Testis (tissue), 2 donors: Measurements from ENCODE around the gene BAIAP2.

ENCODE experiments used
- POLR2A ChIP-seq: fragments of 450-650 bp; IDR thresholded peaks from one replicate; pipeline ENCODE4 v1.6.1; 2017; ENCODE audit warnings: antibody characterized with exemption, mild to moderate bottlenecking, moderate library complexity
- TF ChIP-seq, protein P1 (sequence below), 3 experiments: fragments of 450-650 bp in 2 of 3; fragments of 200-600 bp in 1 of 3; sonication (generic) in 1 of 3; IDR thresholded peaks; one replicate each; pipeline ENCODE4 v1.5.1; 2016 to 2019; ENCODE audit warnings: antibody characterized with exemption in 3 of 3, mild to moderate bottlenecking in 2 of 3, moderate library complexity in 1 of 3

DNA sequence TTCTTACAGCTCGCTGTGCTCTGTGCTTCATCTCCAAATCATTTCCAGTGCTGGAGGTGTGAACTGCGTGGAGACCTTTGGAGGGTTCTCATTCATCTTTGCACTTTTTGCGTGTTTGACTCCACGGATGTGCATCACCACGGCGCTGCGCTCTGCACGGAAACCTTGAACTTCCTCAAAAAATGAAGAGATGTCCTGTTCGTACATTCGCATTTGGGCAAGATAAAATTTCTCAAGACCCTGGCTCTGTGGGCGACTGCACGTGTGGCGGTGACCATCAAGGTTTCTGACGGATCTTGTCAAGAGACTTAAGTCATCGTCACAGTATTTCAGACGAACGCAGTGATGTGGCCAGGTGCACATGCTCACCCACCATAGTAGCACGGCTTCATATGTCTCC lies 120.0 kb downstream of the BAIAP2 start:
- TF ChIP-seq, protein P1, sequence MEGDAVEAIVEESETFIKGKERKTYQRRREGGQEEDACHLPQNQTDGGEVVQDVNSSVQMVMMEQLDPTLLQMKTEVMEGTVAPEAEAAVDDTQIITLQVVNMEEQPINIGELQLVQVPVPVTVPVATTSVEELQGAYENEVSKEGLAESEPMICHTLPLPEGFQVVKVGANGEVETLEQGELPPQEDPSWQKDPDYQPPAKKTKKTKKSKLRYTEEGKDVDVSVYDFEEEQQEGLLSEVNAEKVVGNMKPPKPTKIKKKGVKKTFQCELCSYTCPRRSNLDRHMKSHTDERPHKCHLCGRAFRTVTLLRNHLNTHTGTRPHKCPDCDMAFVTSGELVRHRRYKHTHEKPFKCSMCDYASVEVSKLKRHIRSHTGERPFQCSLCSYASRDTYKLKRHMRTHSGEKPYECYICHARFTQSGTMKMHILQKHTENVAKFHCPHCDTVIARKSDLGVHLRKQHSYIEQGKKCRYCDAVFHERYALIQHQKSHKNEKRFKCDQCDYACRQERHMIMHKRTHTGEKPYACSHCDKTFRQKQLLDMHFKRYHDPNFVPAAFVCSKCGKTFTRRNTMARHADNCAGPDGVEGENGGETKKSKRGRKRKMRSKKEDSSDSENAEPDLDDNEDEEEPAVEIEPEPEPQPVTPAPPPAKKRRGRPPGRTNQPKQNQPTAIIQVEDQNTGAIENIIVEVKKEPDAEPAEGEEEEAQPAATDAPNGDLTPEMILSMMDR (IDR thresholded peaks at IDR 0.05): no peak
- no peak for TF ChIP-seq POLR2A
